Measurements from ENCODE around the gene AKAP13.

- no peak for TF ChIP-seq CTCF (IDR thresholded peaks at IDR 0.05)
- TF ChIP-seq CHD2 (IDR thresholded peaks at IDR 0.05; ENCODE audit: low read length, partially characterized antibody): no peak
- no peak for TF ChIP-seq POLR2A (IDR thresholded peaks at IDR 0.05; ENCODE audit: low read length)
- TF ChIP-seq TP53 (CRISPR knock-in tag; IDR thresholded peaks at IDR 0.05): no peak
- TF ChIP-seq USF2 (IDR thresholded peaks at IDR 0.05): no peak
- TF ChIP-seq KDM1A (IDR thresholded peaks at IDR 0.05; ENCODE audit: low read depth): no peak
- TF ChIP-seq SREBF2 (IDR thresholded peaks at IDR 0.05): no peak
- no peak for TF ChIP-seq PHF8 (IDR thresholded peaks at IDR 0.05; ENCODE audit: borderline replicate concordance, low read depth)
- TF ChIP-seq POLR2AphosphoS2 (conservative IDR thresholded peaks at IDR 0.05; ENCODE audit: low read length): no peak
- TF ChIP-seq MYC (IDR thresholded peaks at IDR 0.05; ENCODE audit: borderline replicate concordance, low read length): no peak
- TF ChIP-seq CEBPB (IDR thresholded peaks at IDR 0.05): no peak
- no peak for TF ChIP-seq RAD21 (conservative IDR thresholded peaks at IDR 0.05 in 1 of 2, IDR thresholded peaks at IDR 0.05 in 1 of 2)
- TF ChIP-seq EP300 (IDR thresholded peaks at IDR 0.05): no peak
These were observed 49.1 kb downstream of the AKAP13 start for GRCh38 chr15:85429522-85429921.
